Type B pancreatic cell (in vitro differentiated cells): ENCODE results near the gene LPGAT1. TPM values are rescaled to one million over a fixed set of nuclear protein-coding genes. Genes with fewer than 3 reads are reported as not detected.

Source experiments
- DNase-seq: peaks from one replicate; pipeline ENCODE4 v3.0.0; 2021; ENCODE audit warnings: mixed read lengths; ENCODE audit not compliant: unreplicated experiment; ENCODE audit errors: extremely low spot score
- H3K27ac Mint-ChIP-seq: 2 replicates; pipeline ENCODE4 v1.8.0; 2021; ENCODE audit warnings: mild to moderate bottlenecking, mixed read lengths
- H3K27me3 Mint-ChIP-seq: 2 replicates; pipeline ENCODE4 v1.8.0; 2021; ENCODE audit warnings: mixed read lengths
- H3K36me3 Mint-ChIP-seq: 2 replicates; pipeline ENCODE4 v1.8.0; 2021; ENCODE audit warnings: mixed read lengths
- H3K4me1 Mint-ChIP-seq: one replicate; pipeline ENCODE4 v1.8.0; 2021; ENCODE audit warnings: mixed read lengths; ENCODE audit not compliant: unreplicated experiment
- H3K4me3 Mint-ChIP-seq: 2 replicates; pipeline ENCODE4 v1.8.0; 2021; ENCODE audit warnings: mild to moderate bottlenecking, mixed read lengths
- H3K9me3 Mint-ChIP-seq: 2 replicates; pipeline ENCODE4 v1.8.0; 2021; ENCODE audit warnings: mixed read lengths
- CTCF ChIP-seq: fragments of 200-600 bp; sonication (generic); conservative IDR thresholded peaks from 2 replicates; pipeline ENCODE4 v1.5.0; 2021; ENCODE audit warnings: antibody characterized with exemption, mild to moderate bottlenecking
- total RNA-seq: library from RNA; stranded (reverse); gene quantifications from 2 replicates; pipeline ENCODE4 v1.2.1, GENCODE V29; 2021; ENCODE audit warnings: low replicate concordance

The LPGAT1 gene
- total RNA-seq, 1 donor from 2014 or later: 31.3 TPM

GRCh38 chr1:211813590-211813989 is 17.0 kb downstream of the LPGAT1 start:
- DNase-seq: no peak
- H3K36me3 Mint-ChIP-seq: peaks cover 32% of the 10 kb centered on the region
- H3K4me1 Mint-ChIP-seq: no peaks in the 10 kb centered on the region
- no peaks in the 10 kb centered on the region for H3K27me3 Mint-ChIP-seq
- H3K9me3 Mint-ChIP-seq: no peaks in the 10 kb centered on the region
- H3K4me3 Mint-ChIP-seq: no peak overlapping the region
- no peak for TF ChIP-seq CTCF
- H3K27ac Mint-ChIP-seq: no peak overlapping the region

GRCh38 chr1:211812584-211812983 is 18.0 kb downstream of the LPGAT1 start:
- H3K27ac Mint-ChIP-seq: no peak overlapping the region
- DNase-seq: no peak
- no peaks in the 10 kb centered on the region for H3K4me1 Mint-ChIP-seq
- no peaks in the 10 kb centered on the region for H3K27me3 Mint-ChIP-seq
- H3K9me3 Mint-ChIP-seq: no peaks in the 10 kb centered on the region
- peaks cover 33% of the 10 kb centered on the region for H3K36me3 Mint-ChIP-seq
- TF ChIP-seq CTCF: no peak
- no peak overlapping the region for H3K4me3 Mint-ChIP-seq

- no peak for TF ChIP-seq CTCF
- no peak overlapping the region for H3K4me3 Mint-ChIP-seq
- DNase-seq: no peak
- no peak overlapping the region for H3K27ac Mint-ChIP-seq
- no peaks in the 10 kb centered on the region for H3K4me1 Mint-ChIP-seq
- H3K36me3 Mint-ChIP-seq: peaks cover 40% of the 10 kb centered on the region
- H3K27me3 Mint-ChIP-seq: no peaks in the 10 kb centered on the region
- no peaks in the 10 kb centered on the region for H3K9me3 Mint-ChIP-seq
Observed at GRCh38 chr1:211811848-211812247, 18.7 kb downstream of the LPGAT1 start.

GRCh38 chr1:211811126-211811525 is 19.4 kb downstream of the LPGAT1 start:
- Mint-ChIP-seq H3K36me3 (peaks cover 45% of the 10 kb centered on the region), H3K9me3 (no peaks in the 10 kb centered on the region), H3K27me3 (no peaks in the 10 kb centered on the region), H3K4me1 (no peaks in the 10 kb centered on the region), H3K27ac (no peak overlapping the region), H3K4me3 (no peak overlapping the region)
- DNase-seq: no peak
- no peak for TF ChIP-seq CTCF

- no peak overlapping the region for H3K4me3 Mint-ChIP-seq
- no peaks in the 10 kb centered on the region for H3K4me1 Mint-ChIP-seq
- TF ChIP-seq CTCF: no peak
- no peak for DNase-seq
- peaks cover 55% of the 10 kb centered on the region for H3K36me3 Mint-ChIP-seq
- no peaks in the 10 kb centered on the region for H3K9me3 Mint-ChIP-seq
- H3K27ac Mint-ChIP-seq: no peak overlapping the region
- H3K27me3 Mint-ChIP-seq: no peaks in the 10 kb centered on the region
Observed at GRCh38 chr1:211808475-211808874, 22.1 kb downstream of the LPGAT1 start.

GRCh38 chr1:211804915-211805314 is 25.6 kb downstream of the LPGAT1 start:
- no peak for TF ChIP-seq CTCF
- H3K4me1 Mint-ChIP-seq: no peaks in the 10 kb centered on the region
- H3K4me3 Mint-ChIP-seq: no peak overlapping the region
- H3K9me3 Mint-ChIP-seq: peaks cover 5% of the 10 kb centered on the region
- H3K27ac Mint-ChIP-seq: no peak overlapping the region
- H3K27me3 Mint-ChIP-seq: no peaks in the 10 kb centered on the region
- no peak for DNase-seq
- peaks cover 47% of the 10 kb centered on the region for H3K36me3 Mint-ChIP-seq
